Lower leg skin (tissue), 3 donors: ENCODE data around the gene C11orf98.

Experiments
- POLR2A ChIP-seq, 2 donors: fragments of 450-650 bp; IDR thresholded peaks; one replicate each; pipeline ENCODE4 v1.6.1; 2016 to 2017; ENCODE audit warnings: antibody characterized with exemption in 2 of 2, mild to moderate bottlenecking in 1 of 2, moderate library complexity in 1 of 2
- TF ChIP-seq, protein P1 (sequence below), 3 donors: fragments of 450-650 bp; IDR thresholded peaks; one replicate each; pipeline ENCODE4 v1.5.1; 2016; ENCODE audit warnings: antibody characterized with exemption in 3 of 3, mild to moderate bottlenecking in 3 of 3, moderate library complexity in 2 of 3

DNA sequence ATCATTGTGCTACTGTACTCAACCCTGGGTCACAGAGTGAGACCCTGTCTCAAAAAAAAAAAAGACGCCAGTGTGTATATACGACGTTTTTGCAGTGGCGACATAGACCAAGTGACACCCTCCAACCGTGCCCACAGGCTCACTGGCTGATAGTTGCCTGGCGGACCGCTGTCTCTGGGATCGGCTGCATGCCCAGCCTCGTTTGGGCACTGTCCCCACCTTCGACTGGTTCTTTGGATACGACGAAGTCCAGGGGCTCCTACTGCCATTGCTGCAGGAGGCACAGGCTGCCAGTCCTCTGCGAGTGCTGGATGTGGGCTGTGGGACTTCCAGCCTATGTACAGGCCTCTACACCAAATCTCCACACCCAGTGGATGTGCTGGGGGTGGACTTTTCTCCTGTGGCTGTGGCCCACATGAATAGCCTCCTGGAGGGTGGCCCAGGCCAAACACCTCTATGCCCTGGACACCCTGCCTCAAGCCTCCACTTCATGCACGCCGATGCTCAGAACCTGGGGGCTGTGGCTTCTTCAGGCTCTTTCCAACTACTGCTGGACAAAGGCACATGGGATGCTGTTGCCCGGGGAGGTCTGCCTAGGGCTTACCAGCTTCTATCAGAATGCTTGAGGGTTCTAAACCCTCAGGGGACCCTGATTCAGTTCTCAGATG is 1.4 kb upstream of the C11orf98 start:
- TF ChIP-seq, protein P1, sequence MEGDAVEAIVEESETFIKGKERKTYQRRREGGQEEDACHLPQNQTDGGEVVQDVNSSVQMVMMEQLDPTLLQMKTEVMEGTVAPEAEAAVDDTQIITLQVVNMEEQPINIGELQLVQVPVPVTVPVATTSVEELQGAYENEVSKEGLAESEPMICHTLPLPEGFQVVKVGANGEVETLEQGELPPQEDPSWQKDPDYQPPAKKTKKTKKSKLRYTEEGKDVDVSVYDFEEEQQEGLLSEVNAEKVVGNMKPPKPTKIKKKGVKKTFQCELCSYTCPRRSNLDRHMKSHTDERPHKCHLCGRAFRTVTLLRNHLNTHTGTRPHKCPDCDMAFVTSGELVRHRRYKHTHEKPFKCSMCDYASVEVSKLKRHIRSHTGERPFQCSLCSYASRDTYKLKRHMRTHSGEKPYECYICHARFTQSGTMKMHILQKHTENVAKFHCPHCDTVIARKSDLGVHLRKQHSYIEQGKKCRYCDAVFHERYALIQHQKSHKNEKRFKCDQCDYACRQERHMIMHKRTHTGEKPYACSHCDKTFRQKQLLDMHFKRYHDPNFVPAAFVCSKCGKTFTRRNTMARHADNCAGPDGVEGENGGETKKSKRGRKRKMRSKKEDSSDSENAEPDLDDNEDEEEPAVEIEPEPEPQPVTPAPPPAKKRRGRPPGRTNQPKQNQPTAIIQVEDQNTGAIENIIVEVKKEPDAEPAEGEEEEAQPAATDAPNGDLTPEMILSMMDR (IDR thresholded peaks at IDR 0.05): no peak
- TF ChIP-seq POLR2A (IDR thresholded peaks at IDR 0.05): no peak
